Stimulated activated CD8-positive, alpha-beta memory T cell treated with anti-CD3 and anti-CD28 coated beads, Interleukin-15, amount 100 ng/mL, for 24 hours (primary cell): ENCODE measurements around the gene HOPX.
"Not testable (repeated sequence)": the region's sequence is repeated elsewhere in the genome, so short reads cannot be mapped to it uniquely, and the experiment has no call there.

Source experiments
- DNase-seq: peaks from one replicate; pipeline ENCODE4 v3.0.0-alpha.2; 2020; ENCODE audit warnings: low read depth

HOPX gene, protein sequence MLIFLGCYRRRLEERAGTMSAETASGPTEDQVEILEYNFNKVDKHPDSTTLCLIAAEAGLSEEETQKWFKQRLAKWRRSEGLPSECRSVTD

DNA sequence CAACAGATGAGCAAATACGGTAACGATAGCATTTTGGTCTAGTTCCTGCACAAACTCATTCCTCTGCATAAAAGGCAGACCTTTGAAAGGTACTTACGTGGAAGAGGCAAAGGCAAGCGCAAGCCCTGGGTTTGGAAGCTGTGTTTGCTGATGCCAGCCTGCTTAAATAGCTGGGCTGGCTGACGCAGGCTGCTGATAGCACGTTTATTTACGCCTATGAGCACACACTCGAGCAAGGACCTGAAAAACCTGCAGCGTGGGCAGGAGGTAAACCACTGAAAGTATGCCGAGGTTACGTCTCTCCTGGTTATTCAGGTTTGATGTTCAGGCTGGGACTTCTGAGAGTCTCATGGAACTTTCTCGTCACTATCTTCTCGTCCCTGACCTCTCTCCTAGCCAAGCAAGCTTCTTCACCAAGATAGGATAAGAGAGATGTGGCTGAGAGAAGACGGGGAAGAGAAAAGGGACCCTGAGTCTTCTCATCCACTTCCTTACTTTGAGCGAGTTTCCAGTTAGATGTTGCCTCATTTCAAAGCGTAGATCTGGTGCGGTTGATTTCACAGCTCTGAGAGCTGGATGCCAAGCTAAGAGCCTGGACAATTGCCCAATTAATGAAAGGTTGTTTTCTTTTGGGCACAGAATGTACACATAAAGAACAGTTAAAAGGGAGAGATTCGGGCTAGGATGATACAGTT, at the start of gene HOPX:
Gene HOPX (minus strand): TSS at position 139 of the 695 bp plus-strand sequence. CDS start 23,480 bp downstream, outside the sequence.
- DNase-seq: no peak

DNA sequence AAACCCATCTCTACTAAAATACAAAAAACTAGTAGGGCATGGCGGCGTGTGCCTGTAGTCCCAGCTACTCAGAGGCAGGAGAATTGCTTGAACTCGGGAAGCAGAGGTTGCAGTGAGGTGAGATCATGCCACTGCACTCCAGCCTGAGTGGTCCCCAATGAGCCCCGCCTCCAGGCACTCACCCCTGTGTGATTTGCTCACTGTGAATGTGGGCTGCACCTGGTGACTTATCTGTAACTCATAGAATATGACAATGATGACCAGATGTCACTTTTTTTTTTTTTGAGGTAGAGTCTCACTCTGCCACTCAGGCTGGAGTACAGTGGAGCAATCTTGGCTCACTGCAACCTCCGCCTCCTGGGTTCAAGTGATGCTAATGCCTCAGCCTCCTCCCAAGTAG, 49.0 kb upstream of the HOPX start:
- DNase-seq: no peak

DNA sequence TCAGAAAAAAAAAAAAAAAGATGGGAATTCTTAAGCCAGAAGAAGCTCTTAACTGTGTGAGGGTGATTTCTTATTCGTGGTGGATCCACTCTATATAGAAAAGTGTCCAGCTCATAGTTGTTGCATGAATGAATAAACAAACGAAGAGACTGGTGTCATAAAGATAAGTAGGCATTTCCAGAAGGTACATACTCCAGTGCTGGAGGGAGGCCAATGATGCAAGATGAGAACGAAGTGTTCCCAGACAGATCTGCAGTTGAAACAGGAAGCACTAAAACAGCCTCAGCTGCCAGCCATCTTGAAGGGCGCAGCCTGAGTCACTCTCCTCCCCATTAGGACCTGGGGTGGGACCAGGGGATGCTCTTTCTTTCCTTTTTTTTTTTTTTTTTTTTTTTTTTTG, 47.4 kb upstream of the HOPX start:
- DNase-seq: no peak

DNA sequence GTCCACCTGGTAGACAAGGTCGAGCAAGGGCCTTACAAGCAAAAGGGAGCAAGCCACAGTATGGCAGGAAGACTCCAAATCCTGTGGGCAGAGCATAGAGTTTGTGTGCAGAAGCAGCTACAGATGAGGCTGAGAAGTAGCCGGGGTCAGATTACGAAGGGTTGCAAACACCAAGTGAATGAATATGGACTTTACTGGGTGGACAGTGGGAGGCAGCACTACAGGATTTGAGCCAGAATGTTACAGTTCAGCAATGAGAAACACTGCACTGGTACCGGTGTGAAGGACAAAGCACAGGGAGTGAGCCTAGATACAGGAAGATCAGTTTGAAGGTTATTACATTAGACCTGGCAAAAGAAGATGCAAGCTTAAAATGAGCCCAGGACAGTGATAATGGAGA, 46.1 kb upstream of the HOPX start:
- no peak for DNase-seq

DNA sequence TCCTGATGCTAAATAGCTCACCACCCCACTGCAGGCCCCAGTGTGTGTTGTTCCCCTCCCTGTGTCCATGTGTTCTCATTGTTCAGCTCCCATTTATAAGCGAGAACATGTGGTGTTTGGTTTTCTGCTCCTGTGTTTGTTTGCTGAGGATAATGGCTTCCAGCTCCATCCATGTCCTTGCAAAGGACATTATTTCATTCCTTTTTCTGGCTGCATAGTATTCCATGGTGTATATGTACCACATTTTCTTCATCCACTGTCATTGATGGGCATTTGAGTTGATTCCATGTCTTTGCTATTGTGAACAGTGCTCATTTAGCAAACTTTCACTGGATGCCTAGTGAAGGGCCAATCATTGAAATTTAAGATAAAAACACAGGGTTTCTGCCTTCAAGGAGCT, 45.5 kb upstream of the HOPX start:
- not testable (repeated sequence) for DNase-seq

DNA sequence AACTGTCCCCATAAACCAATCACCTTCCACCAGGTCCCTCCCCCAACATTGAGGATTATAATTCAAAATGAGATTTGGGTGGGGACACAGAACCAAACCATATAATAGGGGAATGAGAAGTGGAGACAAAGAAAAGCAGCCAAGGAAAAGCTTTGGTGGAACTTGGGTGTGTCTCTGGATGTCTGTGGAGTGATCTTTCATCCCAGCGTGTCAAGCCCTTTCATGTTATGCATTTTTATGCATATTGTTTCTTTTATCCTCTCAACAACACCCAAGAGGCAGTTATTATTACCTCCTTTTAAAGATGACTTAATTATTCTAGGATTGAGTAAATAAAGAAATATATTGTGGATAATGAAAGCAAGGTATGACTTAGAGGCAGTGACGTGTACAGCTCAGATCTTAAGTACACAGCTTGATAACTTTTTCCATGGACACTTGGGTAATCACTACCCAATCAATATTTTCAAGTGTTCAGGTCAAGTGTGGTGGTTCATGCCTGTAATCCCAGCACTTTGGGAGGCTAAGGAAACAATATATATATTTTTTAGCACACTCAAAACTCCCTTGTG, 42.6 kb upstream of the HOPX start:
- no peak for DNase-seq

DNA sequence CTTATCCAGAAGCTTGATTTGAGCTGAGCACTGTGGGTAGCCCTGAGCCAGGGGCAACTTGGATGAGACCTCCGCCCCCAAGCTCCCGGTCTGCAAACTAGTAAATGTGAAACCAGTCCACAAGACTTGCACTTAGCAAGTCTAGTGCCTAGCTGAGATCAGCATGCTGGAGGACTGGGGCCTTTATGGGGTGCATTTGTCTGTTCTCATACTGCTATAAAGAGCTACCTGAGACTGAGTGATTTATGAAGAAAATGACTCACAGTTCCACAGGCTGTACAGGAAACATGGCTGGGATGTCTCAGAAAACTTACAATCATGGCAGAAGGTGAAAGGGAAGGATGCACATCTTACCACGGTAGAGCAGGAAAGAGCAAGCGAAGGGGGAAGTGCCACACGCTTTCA, 42.1 kb upstream of the HOPX start:
- no peak for DNase-seq

DNA sequence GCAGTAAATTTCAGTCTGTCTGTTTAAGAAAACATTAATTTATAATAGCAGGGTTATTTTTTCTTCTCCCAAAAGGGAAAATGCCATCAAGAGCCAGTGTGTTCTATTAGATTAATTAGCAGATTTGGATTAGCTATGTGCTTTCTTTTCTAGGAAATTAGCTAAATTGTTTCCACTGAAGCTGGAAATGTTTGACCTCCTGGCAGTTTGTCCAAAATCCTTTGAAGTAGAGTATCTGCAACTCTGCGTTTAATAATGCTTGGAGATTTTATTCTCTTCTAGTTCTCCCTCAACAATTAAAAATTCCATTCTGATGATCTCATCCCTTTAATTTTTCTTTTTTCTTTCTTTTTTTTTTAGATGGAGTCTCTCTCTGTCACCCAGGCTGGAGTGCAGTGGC, 27.1 kb upstream of the HOPX start:
- DNase-seq: no peak

DNA sequence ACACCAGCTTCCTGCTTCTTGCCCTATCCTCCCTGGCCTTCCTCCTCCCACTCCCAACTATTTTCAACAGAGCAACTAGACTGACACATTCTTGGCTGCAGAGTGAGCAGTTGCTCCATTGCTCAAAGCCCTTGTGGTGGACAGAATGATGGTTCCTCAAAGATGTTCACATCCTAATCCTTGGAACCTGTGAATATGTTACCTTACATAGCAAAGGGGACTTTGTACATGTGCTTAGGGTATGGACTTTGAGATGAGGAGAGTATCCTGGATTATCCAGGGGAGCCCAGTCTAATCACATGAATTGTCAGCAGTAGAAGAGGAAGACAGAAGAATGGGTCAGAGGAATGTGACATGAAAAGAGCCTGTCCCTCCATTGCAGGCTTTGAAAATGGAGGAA, 24.9 kb upstream of the HOPX start:
- no peak for DNase-seq

DNA sequence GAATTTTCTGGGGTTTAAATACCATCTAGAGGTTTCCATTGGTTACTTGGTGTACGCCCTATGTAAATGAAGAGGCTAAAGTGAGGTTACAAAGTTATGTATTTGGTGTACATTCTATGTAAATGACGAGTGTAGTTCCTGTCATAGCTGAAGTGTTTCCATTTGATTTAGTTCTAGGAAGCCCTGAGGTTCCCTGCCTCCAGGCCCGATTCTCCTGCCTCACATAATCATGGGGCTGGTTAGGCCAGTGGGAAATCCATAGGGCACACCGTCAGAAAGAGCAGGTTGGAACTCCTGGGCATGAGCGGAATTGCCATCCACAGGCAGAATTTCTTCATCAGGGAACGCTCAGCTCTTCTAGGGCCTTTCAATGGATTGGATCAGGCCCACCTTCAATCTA, 24.2 kb upstream of the HOPX start:
- no peak for DNase-seq

DNA sequence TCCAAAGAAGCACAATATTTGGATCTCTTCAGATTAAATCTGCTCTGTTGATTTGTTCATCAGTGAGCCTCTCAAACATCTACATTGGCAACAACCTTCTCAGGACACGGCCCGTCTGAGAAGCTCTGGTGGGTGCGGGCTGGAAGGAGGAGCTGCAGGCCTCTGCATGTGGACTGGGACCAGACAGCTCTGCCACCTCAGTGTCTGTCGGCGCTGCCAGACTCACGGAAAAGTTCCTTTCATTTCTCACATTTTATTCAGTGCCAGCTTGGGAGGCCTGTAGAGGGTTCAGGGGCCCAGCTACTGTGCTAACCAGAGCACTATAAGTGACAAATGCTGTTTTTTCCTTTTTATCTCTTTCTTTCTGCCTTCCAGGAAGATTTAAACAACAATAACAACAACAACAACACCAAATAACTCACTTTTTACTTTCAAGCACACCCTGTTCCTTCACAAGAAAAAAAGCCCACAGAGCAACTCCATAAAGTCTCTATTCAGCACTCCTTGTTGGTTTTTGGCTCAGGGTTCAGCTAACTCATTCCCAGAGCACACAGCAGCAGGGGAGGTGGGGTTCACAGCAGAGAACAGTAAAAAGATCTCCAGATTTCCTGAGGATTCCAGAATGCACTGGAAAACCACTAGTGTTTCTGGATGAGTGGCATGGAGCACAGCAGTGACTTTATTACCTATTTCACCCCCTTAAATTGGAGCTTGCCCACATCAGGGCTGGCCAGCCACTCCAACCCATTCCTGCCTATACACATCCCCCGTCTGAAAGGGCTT, 23.2 kb upstream of the HOPX start:
- no peak for DNase-seq

DNA sequence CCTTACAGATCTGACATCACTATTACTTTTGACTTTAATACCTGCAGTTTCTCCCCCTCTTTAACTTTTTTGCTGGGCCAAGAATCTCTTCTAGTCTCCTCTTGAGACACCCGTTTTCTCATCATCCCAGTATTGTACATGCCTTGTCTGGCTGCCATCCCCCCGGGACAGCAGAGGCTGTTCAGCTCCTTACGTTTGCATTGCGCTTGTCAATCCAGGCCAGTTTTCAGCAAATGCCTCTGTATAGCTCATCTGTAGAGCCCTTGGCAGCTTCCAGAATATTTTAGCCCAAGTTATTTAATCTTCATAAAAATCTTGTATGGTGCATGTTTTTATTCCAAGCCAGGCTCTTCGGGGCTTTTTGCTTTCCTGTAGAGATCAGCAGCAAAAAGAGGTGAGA, 22.3 kb upstream of the HOPX start:
- DNase-seq: no peak

DNA sequence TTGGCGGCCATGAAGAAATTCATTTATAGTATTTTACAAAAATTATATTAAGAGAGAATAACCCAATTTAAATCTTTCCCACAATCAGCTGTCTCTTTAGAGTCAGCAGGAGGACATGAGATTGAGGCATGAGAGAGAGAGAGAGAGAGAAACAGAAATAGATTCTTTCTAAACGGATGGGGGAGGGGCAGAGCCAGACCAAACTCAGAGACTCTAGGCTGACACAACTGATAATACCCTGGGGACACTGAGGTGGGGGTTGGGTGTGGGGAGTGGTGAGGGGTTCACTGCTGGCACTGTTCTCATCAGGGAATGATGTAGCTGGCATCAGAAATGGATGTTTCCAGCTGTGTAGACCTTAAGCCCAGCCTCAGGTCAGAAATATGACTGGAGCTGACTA, 20.5 kb upstream of the HOPX start:
- no peak for DNase-seq

DNA sequence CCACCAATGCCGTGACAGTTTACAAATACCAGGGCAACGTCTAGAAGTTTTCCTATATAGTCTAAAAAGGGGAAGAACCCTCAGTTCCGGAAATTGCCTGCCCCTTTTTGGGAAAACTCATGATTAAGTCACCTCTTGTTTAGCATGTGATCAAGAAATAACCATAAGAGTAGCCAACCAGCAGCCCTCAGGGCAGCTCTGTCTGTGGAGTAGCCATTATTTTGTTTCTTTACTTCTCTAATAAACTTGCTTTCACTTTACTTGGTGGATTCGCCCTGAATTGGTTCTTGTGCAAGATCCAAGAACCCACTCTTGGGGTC, 20.0 kb upstream of the HOPX start:
- no peak for DNase-seq

DNA sequence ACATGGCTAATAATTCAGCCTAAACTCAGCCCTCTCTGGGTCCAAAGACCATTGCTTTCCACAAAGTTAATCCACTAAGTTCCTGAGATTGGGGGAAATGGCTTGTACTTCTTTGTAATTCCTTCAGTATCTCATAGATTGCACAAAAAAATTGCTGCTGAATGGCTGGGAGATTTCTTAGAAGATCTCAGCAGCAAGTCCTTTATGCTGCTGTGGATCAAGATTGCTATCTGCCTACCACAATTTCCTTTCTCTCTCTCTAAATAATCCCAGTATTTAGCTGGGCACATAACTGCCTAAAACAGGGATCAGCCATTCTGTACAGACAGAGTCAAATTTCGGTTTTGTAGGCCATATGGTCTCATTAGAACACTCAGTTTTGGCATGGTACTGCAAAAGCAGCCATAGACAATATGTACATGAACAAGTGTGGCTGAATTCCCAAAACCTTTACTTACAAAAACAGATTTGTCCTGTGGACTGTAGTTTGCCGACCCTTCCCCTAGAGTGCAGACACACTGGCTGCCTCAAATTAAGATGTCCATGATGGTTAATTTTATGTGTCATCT, 18.5 kb upstream of the HOPX start:
- no peak for DNase-seq

DNA sequence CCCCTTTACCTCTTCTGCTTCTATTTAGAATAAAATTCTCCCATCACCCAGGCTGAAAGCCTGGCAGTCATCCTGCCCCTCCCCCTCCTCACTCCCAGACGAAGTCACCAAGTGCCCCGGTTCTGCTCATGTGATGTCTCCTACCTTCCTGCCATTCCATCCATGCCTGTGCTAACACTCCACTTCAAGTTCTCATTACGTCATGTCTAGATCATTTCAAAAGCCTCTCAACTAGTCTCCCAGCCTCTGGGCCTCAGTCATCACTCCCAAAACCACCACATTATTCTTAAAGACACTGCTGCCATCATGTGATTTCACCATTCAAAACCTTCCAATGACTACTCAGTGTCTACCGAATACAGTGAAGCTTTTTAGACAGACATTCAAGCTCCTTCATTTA, 17.2 kb upstream of the HOPX start:
- no peak for DNase-seq

DNA sequence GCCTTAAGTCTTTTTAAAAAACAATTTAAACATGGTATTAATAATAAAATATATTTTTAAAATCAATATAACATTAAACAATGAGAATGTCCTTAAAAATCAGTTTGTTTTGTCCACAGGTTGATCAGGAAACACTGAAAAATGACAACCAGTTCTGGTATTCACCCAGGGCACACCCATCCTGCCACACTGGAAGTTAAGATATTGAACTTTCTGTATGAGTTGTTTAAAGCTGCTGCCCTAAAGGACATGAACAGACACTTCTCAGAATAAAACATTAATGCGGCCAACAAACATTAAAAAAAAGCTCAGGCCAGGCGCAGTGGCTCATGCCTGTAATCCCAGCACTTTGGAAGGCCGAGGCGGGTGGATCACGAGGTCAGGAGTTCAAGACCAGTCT, 15.0 kb upstream of the HOPX start:
- DNase-seq: no peak

DNA sequence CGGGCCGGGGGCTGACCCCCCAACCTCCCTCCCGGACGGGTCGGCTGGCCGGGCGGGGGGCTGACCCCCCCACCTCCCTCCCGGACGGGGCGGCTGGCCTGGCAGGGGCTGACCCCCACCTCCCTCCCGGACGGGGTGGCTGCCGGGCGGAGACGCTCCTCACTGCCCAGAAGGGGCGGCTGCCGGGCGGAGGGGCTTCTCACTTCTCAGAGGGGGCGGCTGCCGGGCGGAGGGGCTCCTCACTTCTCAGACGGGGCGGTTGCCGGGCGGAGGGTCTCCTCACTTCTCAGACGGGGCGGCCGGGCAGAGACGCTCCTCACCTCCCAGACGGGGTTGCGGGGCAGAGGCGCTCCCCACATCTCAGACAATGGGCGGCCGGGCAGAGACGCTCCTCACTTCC, 12.4 kb upstream of the HOPX start:
- DNase-seq: not testable (repeated sequence)

DNA sequence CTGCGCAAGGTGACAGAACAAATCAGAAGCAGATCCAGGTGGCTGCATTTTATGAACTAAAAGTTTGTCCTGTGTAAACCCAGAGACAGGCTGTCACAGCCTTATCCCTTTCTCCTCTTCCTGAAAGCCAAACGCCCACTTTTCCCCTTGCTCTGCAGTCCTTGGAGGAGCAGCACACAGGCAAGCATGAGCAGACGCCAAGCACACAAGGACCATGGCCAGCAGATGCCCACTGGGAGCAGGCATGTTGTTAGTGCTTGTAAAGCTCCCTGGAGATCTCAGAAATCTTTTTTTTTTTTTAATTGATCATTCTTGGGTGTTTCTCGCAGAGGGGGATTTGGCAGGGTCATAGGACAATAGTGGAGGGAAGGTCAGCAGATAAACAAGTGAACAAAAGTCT, 11.5 kb upstream of the HOPX start:
- DNase-seq: no peak

DNA sequence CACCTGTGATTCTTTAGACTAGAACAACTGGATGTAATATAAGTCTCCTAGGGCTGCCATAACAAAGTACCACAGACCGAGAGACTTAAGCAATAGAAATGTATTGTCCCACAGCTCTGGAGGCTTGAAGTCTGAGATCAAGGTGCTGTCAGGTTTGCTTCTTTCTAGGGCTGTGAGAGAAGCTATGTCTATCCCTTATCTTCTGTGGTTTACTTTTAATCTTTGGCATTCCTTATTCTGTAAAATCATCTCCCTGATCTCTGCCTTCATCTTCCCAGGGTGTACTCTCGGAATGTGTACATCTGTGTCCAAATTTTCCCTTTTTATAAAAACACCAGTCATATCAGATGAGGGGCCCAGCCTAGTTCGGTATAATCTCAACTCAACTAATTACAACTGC, 10.3 kb upstream of the HOPX start:
- no peak for DNase-seq

DNA sequence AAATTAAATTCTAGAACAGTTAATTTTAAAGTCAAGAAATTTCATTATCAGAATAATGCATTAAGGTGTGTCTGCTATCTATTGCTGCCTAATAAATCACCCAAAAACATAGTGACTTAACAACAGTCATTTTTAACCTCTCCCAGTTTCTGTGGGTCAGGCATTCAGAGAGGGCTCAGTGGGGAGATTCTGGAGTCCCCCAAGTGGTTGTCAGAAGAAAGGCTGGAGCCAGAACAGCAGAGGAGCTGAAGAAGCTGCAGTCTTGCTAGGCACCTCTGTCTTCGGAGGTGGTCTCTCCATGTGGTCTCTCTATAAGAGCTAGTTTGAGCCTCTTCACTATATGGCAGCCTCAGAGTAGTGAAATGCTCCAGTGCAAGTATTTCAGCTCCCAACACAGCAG, 9.3 kb upstream of the HOPX start:
- no peak for DNase-seq

DNA sequence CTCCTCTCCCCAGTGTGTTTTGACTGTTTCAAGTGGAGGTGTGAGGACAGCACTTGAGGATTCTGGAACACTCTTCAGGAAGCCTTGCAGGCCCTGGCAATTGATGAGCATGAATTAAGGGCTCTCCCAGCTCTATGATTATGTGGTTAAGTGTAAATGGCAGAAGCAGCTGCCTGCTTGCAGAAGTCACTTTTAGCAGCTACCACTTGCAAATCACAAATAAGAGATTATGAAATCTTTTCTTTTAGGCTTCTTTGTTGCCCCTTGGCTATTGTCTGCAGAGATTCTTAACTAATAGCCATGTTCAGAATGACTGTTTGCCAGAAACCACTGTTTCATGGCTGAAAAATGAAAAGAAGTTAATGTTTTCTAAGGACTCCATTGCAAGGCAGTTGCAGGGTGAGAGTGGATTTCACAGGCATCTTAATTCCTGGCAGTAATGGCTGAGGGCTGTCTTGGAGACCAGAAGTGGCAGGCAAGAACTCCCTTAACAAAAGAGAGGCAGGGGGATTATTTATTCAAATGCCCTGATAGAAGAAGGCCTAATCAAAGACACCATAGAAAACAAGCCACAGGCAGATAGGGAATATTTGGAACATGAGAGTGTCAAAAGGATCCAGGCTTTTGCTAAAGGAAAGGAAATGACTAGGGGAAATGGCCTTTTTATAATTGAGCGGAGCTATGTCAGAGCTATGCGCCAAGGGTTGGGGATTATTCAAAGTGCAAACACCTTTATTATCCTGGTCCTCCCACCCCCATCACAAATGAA, 8.3 kb upstream of the HOPX start:
- DNase-seq: no peak
